Stimulated activated CD4-positive, alpha-beta T cell treated with anti-CD3 and anti-CD28 coated beads, Interleukin-4, amount 100 ng/mL, for 48 hours (primary cell): ENCODE data around the gene NCOA3.
"Not testable (repeated sequence)": the region's sequence is repeated elsewhere in the genome, so short reads cannot be mapped to it uniquely, and the experiment has no call there.

Experiments used
- DNase-seq, 2 donors: peaks; one replicate each; pipeline ENCODE4 v3.0.0-alpha.2; 2020; ENCODE audit warnings: low read depth in 2 of 2

Gene NCOA3

GRCh38 chr20:47561603-47562583 lies 60.2 kb downstream of the NCOA3 start:
- DNase-seq, result no peak

GRCh38 chr20:47566269-47566668 lies 64.6 kb downstream of the NCOA3 start:
- no peak for DNase-seq

DNA sequence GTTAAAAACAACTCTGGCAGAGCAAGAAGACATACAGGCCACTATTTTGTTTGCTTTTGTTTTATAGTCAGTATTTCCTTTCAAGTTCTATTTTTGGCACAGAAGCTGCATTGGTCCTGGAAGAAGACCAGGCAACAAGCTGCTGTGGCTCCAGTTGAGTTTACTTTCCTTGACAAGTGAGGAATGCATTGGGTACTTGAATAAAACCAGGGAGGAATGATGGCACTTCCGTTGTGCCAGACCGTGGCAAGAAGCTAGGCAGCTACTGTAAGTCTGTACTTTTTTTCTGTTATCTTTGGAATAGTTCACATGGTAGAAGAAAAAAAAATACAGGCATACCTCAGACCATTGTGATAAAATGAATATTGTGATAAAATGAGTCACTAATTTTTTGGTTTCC lies 66.3 kb downstream of the NCOA3 start:
- no peak for DNase-seq

- no peak for DNase-seq
These were observed 67.2 kb downstream of the NCOA3 start for GRCh38 chr20:47568837-47569410.

- no peak for DNase-seq
These were observed 69.7 kb downstream of the NCOA3 start for GRCh38 chr20:47571426-47571825.

DNA sequence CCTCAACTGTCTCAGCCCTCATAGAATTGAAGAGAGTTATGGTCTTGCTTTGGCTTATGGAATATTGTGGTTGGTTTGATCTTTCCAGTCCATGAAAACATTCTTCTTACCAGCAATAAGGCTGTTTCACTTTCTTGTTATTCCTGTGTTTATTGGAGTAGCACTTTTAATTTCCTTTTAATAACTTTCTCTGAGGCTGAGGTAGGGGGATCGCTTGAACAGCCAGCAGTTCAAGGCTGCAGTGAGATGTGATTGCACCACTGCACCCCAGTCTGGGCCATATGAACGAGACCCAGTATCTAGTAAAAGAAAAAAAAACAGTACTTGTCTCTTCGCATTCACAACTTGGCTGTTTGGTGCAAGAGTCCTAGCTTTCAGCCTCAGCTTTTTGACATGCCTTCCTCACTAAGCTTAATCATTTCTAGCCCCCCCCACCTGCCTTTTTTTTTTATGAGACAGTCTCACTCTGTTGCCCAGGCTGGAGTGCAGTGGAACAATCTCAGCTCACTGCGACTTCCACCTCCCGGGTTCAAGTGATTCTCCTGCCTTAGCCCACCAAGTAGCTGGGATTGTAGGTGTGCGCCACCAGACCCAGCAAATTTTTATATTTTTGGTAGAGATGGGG lies 70.5 kb downstream of the NCOA3 start:
- DNase-seq, result no peak

GRCh38 chr20:47573559-47573958 lies 71.9 kb downstream of the NCOA3 start:
- DNase-seq, result no peak

GRCh38 chr20:47574616-47575364 lies 73.1 kb downstream of the NCOA3 start:
- DNase-seq, result no peak

DNA sequence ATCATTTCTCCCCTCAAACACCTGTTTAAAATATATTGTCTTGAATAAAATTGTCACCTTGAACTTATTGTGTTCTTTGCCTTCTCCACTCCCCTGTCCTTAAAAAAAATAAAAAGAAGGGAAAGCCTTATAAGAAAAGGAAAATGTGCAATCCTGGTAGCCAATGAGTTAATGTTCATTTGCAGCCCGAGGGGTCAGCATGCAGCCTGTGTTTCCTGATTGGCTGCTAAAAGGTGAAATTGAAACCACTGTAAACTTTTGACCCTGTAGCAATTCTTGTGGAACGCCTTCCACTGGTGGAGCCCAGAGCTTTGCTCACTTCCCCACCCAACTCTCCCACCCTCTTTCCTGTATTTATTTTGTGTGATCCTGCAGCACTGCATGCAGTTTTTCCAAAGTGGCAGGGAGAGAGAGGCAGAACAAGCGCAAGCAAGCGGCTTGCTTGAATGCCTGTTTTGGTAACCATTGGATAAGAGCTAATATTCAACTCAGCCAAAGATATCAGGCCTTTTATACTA lies 74.9 kb downstream of the NCOA3 start:
- DNase-seq, result no peak

DNA sequence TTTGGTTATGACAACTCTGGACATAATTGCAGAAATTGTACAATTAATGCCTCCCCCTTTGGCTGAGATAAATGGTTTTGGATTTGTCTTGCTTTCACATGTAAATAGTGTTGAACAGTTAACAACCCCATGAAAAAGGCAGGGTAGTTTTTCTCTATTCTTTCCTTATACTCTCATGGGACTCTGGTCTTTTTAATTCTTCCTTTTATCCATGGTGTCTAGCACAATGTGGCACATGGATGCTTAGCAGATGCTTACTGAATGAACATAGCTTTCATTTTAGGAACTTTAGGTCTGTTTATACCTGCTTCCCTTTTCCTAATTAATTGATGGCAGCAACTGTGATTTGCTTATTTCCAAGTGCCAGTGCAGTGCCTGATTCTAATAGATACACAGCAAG lies 75.6 kb downstream of the NCOA3 start:
- no peak for DNase-seq

DNA sequence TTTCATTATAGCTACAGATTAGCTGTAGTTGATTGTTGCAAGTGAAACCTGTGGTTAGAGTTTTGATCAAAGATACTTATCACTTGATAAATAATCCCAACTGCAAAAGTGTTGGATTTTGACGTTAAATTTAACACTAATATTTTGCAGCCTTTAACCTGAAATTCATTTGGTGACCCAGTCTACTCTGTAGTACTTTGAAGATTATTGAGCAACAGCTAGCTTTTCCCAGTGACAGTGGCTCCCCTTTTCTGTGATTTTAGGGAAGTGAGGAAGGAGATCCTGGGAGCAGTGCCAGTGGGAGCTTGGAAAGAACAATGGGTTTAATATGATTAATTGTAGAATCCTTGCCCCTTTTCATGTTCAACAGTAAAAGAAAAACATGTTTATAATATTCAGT lies 76.9 kb downstream of the NCOA3 start:
- no peak for DNase-seq

DNA sequence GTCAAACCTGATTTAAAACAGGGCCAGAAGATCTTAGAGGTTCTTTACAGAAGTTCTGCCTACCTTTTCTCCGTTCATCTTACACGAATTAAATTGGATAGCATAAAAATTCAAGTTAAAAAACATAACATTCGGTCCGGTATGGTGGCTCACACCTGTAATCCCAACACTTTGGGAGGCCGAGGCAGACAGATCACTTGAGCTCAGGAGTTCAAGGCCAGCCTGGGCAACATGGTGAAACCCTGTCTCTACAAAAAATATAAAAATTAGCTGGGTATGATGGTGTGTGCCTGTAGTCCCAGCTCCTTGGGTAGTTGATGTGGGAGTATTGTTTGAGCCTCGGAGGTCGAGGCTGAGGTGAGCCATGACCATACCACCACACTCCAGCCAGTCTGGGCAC lies 79.0 kb downstream of the NCOA3 start:
- DNase-seq, result not testable (repeated sequence)

- no peak for DNase-seq
These were observed 79.4 kb downstream of the NCOA3 start for GRCh38 chr20:47581090-47581489.

GRCh38 chr20:47583551-47583950 lies 81.9 kb downstream of the NCOA3 start:
- no peak for DNase-seq

GRCh38 chr20:47585087-47585747 lies 83.5 kb downstream of the NCOA3 start:
- DNase-seq, result no peak

DNA sequence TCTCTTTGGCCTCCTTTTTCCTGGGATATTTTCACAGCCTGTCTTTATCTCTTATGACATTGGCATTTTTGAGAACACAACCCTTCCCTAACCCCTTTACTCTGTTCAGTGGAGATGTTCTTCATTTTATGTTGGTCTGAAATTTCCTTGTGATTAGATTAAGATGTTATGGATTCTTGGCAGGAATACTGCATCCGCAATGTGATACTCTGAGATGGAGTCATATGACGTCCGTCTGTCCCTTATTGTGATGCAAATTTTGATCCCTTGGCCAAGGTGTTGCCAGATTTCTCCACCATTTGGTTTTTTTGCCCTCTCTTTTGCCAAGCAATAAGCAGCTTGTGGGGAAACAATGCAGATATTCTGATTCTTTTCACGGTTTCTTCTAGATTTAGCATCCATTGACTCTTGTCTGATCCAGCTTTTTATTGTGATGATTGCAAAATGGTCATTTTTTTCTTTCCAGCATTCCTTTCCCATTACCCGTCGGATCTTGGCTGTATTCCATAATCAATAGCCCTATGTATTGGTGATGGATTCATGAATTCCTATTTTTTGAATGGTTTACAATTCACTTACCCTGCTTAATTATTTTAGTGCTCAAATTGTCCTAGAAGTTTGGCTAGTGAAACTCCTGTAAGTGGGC lies 85.1 kb downstream of the NCOA3 start:
- DNase-seq, result no peak

DNA sequence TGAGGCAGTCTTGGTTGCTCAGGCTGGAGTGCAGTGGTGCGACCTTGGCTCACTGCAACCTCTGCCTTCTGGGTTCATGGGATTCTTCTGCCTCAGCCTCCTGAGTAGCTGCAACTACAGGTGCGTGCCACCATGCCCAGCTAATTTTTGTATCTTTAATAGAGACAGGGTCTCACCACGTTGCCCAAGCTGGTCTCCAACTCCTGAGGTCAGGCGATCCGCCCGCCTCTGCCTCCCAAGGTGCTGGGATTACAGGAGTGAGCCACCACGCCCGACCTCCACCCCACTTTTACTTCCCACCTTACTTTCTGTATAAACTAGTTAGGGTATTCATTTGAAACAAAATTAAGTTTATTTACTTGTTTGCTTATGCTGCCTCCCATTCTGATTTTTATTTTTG lies 86.5 kb downstream of the NCOA3 start:
- no peak for DNase-seq

DNA sequence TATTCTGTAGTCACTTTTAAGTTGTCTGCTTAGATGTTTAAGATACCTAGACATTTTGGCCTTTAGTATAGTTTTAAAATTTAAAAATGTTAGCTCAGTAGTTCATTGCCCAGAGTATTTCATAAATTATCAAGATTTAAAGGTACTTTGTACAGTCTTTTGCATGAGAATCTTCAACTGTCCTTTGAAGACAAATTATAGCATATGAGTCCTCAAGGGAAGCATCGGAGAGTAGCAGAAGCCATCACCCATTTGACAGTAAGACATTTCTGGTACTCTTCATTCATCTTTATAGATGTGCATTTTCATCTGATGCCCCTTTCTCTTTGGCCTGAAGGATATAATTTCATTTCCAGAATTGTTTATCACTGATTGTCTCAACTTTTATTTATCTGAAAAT lies 89.5 kb downstream of the NCOA3 start:
- no peak for DNase-seq

- no peak for DNase-seq
These were observed 92.5 kb downstream of the NCOA3 start for GRCh38 chr20:47594157-47594556.

GRCh38 chr20:47595138-47595537 lies 93.5 kb downstream of the NCOA3 start:
- not testable (repeated sequence) for DNase-seq
